MM.1S (cell line): ENCODE results near the gene TTPAL.

Experiments used
- CTCF ChIP-seq: fragments of 300-600 bp; sonication (generic); IDR thresholded peaks from 2 replicates; pipeline ENCODE4 v1.5.1; 2016; ENCODE audit warnings: antibody characterized with exemption, low read length, mixed read lengths
- EZH2 ChIP-seq: fragments of 300-600 bp; sonication (generic); optimal IDR thresholded peaks from 2 replicates; pipeline ENCODE3; 2017; ENCODE audit warnings: low read depth, mild to moderate bottlenecking, antibody characterized with exemption, low read length, mixed read lengths
- EZH2phosphoT487 ChIP-seq: fragments of 300-600 bp; sonication (generic); IDR thresholded peaks from 2 replicates; pipeline ENCODE4 v1.6.1; 2018; ENCODE audit warnings: antibody characterized with exemption, low read length

GRCh38 chr20:44457016-44457415 lies 18.7 kb upstream of the TTPAL start:
- TF ChIP-seq EZH2phosphoT487 (no peak), CTCF (no peak), EZH2 (no peak)
